Aorta (tissue), 5 donors: ENCODE results near the gene PRKD1. TPM values are rescaled to one million over a fixed set of nuclear protein-coding genes. Genes with fewer than 3 reads are reported as not detected.
A peak's percentile ranks its signal among the peaks of the same experiment; 100 is the strongest.

Experiments
- ATAC-seq: fragments of 200-7000 bp; cut with Tn5 transposase; one replicate; pipeline ENCODE4 v1.9.1; 2022; ENCODE audit warnings: moderate library complexity; ENCODE audit not compliant: low FRiP score
- DNase-seq, 2 donors: peaks; one replicate each; pipeline ENCODE4 v3.0.0-alpha.2; 2020
- H3K27ac ChIP-seq, 2 donors: one replicate each; pipeline ENCODE4 v1.5.1; 2013; ENCODE audit warnings: low read length in 2 of 2, mild to moderate bottlenecking in 2 of 2, moderate library complexity in 2 of 2, control low read depth in 1 of 2, inconsistent platforms in 1 of 2, low read depth in 1 of 2
- H3K27me3 ChIP-seq, 2 donors: one replicate each; pipeline ENCODE4 v1.6.1; 2013; ENCODE audit warnings: control low read depth in 1 of 2, low read length in 1 of 2, mild to moderate bottlenecking in 1 of 2, moderate library complexity in 1 of 2; ENCODE audit not compliant: insufficient read depth in 2 of 2, control insufficient read depth in 1 of 2
- H3K36me3 ChIP-seq, 2 donors: one replicate each; pipeline ENCODE4 v1.6.1; 2013; ENCODE audit warnings: control low read depth in 1 of 2, low read length in 1 of 2, mild to moderate bottlenecking in 1 of 2; ENCODE audit not compliant: insufficient read depth in 2 of 2, control insufficient read depth in 1 of 2
- H3K4me1 ChIP-seq, 2 donors: one replicate each; pipeline ENCODE4 v1.6.1; 2013; ENCODE audit warnings: low read length in 2 of 2, control low read depth in 1 of 2, mild to moderate bottlenecking in 1 of 2, moderate library complexity in 1 of 2; ENCODE audit not compliant: insufficient read depth in 2 of 2, control insufficient read depth in 1 of 2
- H3K4me3 ChIP-seq, 2 donors: one replicate each; pipeline ENCODE4 v1.5.1; 2013; ENCODE audit warnings: low read length in 2 of 2, control low read depth in 1 of 2, mild to moderate bottlenecking in 1 of 2
- H3K9me3 ChIP-seq: one replicate; pipeline ENCODE4 v1.6.1; 2013; ENCODE audit warnings: mild to moderate bottlenecking, low read length; ENCODE audit not compliant: control insufficient read depth
- WGBS, 2 donors: extraction: QIAGEN DNeasy Blood & Tissue Kit; methylation state at CpG; one replicate each; pipeline ENCODE4 v1.1.7; 2013; 5-methylcytosine and 5-hydroxymethylcytosine counted together
- intact Hi-C, 2 donors: fragments of 100-400 bp; cut with DNase I; formaldehyde crosslinking; loops; one replicate each; pipeline versions ENCODE4 v1.14.2 to v1.15.0; 2022
- polyA plus RNA-seq, 2 donors: library from polyadenylated mRNA; stranded (reverse); fragments of 200-250 nt; gene quantifications; one replicate each; pipeline ENCODE4 v1.2.3, GENCODE V29; 2013
- total RNA-seq, 2 donors: library from RNA; stranded (reverse); fragmentation: NEBNext Ultra II Directional; extraction: Animal tissue kit (Norgen Biotek cat#: 25700); gene quantifications; one replicate each; pipeline ENCODE4 v1.2.1, GENCODE V29; 2021
- donor health status: healthy with polysubstance abuse.
- donor health status: Bipolar disorder and iron deficiency.
- donor health status: DM: no; HTN: no; CAD: no.
- donor health status: DM: no; HTN: no; CAD: no.
- donor health status: DM: yes; HTN: yes; CAD: no.

The PRKD1 gene
- total and polyA plus RNA-seq, 4 donors, result 6.9 to 27.9 (median 21.7) TPM

DNA sequence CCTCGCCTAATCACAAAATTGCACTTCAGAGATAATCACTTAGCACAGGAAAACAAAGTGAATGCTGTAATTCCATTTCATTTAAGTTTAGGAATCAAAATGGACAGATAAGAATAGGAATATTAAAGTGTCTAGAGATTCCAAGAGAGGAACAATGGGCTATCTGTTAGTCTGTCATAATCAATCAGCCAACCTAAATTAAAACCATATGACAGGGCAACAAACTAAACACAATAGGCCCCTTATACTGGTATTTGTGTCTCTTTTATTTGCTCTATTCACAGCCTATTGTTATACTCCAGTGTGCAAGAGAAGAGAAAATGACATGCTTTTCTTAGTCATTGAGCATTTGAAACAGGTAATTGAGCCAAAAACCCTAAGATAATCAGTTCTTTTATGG lies 259.4 kb downstream of the PRKD1 start:
- H3K27me3 ChIP-seq, result no peaks in the 10 kb centered on the region
- no peak for ATAC-seq
- intact Hi-C loops, result no loop called here

DNA sequence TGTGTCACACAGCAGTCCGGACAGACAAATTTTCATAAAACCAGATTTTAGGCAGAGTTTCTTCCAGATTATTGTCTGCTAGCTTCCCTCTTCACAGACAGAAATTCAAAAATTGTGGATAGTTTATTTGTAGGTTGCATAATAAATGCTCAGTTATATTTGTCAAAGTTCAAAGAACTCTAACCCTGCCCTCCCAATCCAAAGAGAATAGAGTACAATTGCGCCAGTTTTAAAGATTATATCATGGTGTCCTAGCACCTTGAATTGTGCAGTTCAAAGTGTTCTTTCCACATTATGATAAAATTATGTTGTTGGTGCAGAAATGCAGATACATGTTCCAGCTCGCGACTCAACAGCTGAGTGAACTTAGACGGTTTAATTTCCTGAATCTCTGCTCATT lies 263.1 kb downstream of the PRKD1 start:
- intact Hi-C loops, result no loop called here
- Histone ChIP-seq H3K36me3 (no peaks in the 10 kb centered on the region), H3K27me3 (no peaks in the 10 kb centered on the region), H3K9me3 (no peaks in the 10 kb centered on the region), H3K4me1 (no peaks in the 10 kb centered on the region), H3K27ac (no peak overlapping the region), H3K4me3 (no peak overlapping the region)
- WGBS, 2 donors, result 90 to 92% methylated on average over 5 of the region's 5 CpGs
- ATAC-seq, result no peak
- no peak for DNase-seq

More for the DNA sequence above, 259.4 kb downstream of the PRKD1 start:
- H3K4me3 ChIP-seq, result no peak overlapping the region
- 90 to 97% methylated on average over 1 of the region's 1 CpG for WGBS, 2 donors
- peaks cover 2 to 5% of the 10 kb centered on the region in 2 donors for H3K4me1 ChIP-seq
- DNase-seq, result no peak
- no peak overlapping the region for H3K27ac ChIP-seq
- H3K36me3 ChIP-seq, result no peaks in the 10 kb centered on the region
- no peaks in the 10 kb centered on the region for H3K9me3 ChIP-seq

DNA sequence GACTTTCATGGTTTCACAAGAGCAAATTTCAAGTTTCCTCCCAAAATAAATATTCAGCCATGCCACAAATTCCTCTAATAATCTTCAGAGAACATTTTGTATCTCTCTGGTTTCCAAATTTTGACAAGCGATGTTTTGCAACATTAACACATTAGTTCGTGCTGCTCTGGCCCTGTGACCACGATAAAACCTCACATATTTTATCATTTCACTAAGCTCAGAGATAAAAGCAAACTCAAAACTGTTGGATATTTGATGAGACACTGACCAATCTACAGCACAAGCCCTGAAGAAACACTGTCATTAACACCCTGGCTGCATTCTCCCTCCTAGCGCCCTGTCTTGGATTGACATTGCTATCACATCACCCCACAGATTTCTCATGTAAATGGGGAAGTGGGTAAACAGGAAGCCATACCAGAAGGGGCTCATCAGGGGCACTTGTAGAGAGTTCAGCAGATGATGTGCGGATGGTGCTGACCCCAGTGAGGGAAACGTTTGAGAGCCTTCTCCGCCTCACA lies 264.3 kb downstream of the PRKD1 start:
- Histone ChIP-seq H3K27ac (peak overlapping the region in 1 of 2 donors; percentile 57), H3K36me3 (no peaks in the 10 kb centered on the region), H3K4me3 (no peak overlapping the region), H3K27me3 (no peaks in the 10 kb centered on the region), H3K9me3 (no peaks in the 10 kb centered on the region), H3K4me1 (no peaks in the 10 kb centered on the region)
- no peak for DNase-seq
- peak; percentile 62 for ATAC-seq
- intact Hi-C loops, result no loop called here
- 60 to 64% methylated on average over 7 of the region's 7 CpGs for WGBS, 2 donors

DNA sequence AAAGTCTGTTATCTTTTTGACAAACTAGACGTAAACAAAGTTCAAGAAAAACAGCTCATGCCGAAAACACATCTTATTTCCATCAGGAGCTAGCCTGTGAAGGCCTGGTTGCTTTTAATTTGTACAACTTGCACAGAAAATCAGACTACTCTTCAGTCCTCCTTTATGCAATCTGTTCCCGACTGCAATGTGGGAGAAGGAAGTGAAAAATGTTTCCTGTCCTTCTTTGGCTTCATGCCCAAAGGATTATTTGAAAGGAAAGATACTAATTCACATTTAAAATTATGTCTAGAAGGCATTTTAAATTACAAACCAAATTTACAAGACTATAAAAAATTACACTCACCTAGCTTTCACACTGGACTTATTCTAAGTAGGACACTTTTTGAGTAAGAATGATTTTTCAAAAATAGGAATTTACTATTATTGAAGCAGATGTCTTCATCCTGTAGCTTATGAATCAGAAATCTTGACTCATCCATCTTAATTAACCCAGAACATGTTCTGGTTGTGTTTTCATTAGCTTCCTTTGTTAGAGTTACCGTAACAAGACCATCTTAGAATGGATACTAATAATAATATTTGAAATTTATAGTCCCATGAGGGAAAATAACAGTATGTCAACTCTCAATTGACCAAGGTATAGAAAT lies 272.6 kb downstream of the PRKD1 start:
- Histone ChIP-seq H3K9me3 (no peaks in the 10 kb centered on the region), H3K4me3 (no peak overlapping the region), H3K36me3 (no peaks in the 10 kb centered on the region), H3K27me3 (no peaks in the 10 kb centered on the region), H3K27ac (no peak overlapping the region), H3K4me1 (peaks cover 0 to 2% of the 10 kb centered on the region in 2 donors)
- no peak for DNase-seq
- ATAC-seq, result no peak
- intact Hi-C loops, result no loop called here
- WGBS, 2 donors, result 57 to 58% methylated on average over 4 of the region's 4 CpGs

DNA sequence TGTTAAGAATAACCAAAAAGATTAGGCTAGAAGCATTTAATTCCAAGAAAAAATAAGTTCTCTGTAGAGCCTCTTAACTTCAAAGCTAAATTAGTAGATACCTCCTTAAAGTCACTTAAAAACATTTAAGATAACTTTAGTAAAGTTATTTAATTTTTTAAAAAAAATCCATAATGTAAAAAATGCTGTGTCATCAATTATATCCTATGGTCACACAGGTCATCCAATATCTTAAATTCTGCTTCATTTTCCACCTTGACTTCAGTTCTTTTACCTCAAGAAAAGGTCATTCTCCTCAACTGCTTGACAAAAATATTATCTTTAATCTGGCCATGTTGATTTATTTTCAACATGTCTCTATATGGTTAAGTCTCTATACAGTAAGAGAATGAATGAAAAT lies 274.3 kb downstream of the PRKD1 start:
- Histone ChIP-seq H3K27me3 (no peaks in the 10 kb centered on the region), H3K27ac (no peak overlapping the region), H3K4me3 (no peak overlapping the region), H3K4me1 (peaks cover 0 to 2% of the 10 kb centered on the region in 2 donors), H3K36me3 (no peaks in the 10 kb centered on the region), H3K9me3 (no peaks in the 10 kb centered on the region)
- DNase-seq (no peak), ATAC-seq (no peak)
- intact Hi-C loops, result no loop called here

DNA sequence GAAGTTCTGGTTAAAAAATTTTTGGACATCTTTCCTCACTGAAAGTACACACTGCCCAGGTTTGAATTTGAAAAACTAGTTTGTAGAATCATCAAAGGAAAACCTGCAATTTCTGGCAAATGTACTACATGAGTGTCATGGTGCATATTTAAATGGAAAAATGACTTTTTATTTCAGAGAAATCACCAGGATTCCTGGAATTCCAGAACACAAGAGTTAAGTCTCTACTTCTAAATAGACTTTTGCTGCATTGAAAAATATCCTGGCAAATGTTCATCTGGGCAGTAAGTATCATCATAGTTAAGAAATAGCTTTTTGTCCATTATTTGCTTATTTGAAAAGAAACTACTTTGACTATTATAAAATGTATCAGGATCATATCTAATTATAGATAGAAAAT lies 275.1 kb downstream of the PRKD1 start:
- H3K27me3 ChIP-seq, result no peaks in the 10 kb centered on the region
- peaks cover 0 to 2% of the 10 kb centered on the region in 2 donors for H3K36me3 ChIP-seq
- H3K4me3 ChIP-seq, result no peak overlapping the region
- DNase-seq, result no peak
- intact Hi-C loops, result no loop called here
- H3K4me1 ChIP-seq, result peaks cover 0 to 2% of the 10 kb centered on the region in 2 donors
- no peaks in the 10 kb centered on the region for H3K9me3 ChIP-seq
- H3K27ac ChIP-seq, result no peak overlapping the region
- no peak for ATAC-seq

DNA sequence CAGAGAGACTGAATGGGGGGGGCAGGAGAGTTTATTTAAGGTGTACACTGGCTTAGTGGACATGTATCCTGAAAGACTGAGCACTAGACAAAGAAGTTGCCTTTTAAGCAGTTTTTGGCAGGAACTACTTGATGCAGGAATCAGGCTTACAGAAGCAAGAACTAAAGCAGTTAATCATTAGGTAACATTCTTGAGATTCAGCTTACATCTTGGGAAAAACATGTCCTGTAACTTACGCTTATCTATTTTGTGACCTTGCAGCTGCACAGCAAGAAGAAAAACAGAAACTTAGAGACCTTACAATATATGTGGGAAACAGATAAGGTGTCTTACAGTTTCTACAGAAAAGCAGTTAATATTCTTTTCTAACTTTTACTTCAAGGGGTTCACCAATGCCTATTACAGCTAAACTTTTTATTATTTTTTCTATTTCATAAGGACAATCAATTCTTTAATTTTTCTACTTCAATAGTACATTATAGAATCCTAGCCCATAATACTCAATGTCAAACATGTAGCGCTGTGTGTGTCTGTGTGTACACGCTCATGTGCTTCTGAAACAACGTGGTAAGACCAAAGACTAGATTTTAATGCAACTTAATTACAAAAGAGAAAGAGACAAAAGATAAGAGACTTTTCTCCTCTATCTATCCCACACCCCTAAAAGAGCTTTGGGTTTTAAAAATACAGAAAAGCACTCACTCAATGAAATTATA lies 276.9 kb downstream of the PRKD1 start:
- WGBS, 2 donors, result 90 to 92% methylated on average over 4 of the region's 4 CpGs
- no peak overlapping the region for H3K4me3 ChIP-seq
- DNase-seq (no peak), ATAC-seq (no peak)
- peaks cover 0 to 2% of the 10 kb centered on the region in 2 donors for H3K4me1 ChIP-seq
- no peaks in the 10 kb centered on the region for H3K9me3 ChIP-seq
- intact Hi-C loops, result no loop called here
- H3K36me3 ChIP-seq, result peaks cover 0 to 3% of the 10 kb centered on the region in 2 donors
- no peaks in the 10 kb centered on the region for H3K27me3 ChIP-seq
- H3K27ac ChIP-seq, result no peak overlapping the region

DNA sequence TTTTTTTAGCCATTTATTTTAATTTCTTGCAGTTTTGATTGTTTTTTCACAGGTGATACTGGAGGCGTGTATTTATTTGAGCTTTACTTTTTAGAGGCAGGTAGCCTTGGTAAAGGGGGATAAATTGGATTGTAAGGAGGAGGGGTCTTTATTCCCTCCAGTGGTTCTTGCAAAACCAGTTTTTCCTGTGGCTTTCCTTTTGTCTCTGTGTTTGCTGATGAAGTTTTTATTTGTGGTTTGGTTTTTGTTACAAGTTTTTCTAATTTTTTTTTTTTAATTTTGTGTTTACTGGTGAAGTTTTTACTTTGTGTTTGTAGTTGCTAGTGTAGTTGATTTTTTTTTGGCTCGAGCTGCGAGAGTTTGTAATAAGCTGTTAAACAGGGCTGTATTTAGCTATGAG lies 278.5 kb downstream of the PRKD1 start:
- 97 to 99% methylated on average over 3 of the region's 3 CpGs for WGBS, 2 donors
- Histone ChIP-seq H3K27me3 (no peaks in the 10 kb centered on the region), H3K27ac (no peak overlapping the region), H3K9me3 (no peaks in the 10 kb centered on the region), H3K4me3 (no peak overlapping the region), H3K36me3 (peaks cover 0 to 3% of the 10 kb centered on the region in 2 donors), H3K4me1 (peaks cover 0 to 2% of the 10 kb centered on the region in 2 donors)
- no peak for DNase-seq
- no peak for ATAC-seq
- intact Hi-C loops, result no loop called here

DNA sequence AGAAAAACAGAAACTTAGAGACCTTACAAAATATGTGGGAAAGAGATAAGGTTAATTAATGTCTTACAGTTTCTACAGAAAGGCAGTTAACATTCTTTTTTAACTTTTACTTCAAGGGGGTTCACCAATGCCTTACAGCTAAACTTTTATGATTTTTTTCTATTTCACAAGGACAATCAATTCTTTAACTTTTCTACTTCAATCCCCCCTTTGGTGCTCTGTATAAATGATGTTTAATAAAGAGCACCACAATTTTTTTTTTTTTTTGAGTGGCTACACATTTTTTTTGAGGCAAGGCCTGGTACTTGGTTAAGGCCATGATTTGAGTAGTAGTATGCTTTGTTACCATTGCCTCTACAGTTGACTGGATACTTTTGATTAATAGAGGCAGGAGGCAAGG lies 279.6 kb downstream of the PRKD1 start:
- intact Hi-C loops, result no loop called here
- H3K27ac ChIP-seq, result no peak overlapping the region
- DNase-seq (no peak), ATAC-seq (no peak)
- no peaks in the 10 kb centered on the region for H3K9me3 ChIP-seq
- peaks cover 0 to 3% of the 10 kb centered on the region in 2 donors for H3K36me3 ChIP-seq
- H3K4me1 ChIP-seq, result peaks cover 0 to 2% of the 10 kb centered on the region in 2 donors
- no peaks in the 10 kb centered on the region for H3K27me3 ChIP-seq
- no peak overlapping the region for H3K4me3 ChIP-seq
